CD8-positive, alpha-beta memory T cell (primary cell): Measurements from ENCODE around the gene DCLRE1B. TPM values are rescaled to one million over a fixed set of nuclear protein-coding genes. Genes with fewer than 3 reads are reported as not detected.

ENCODE experiments used
- CTCF ChIA-PET: fragments of 350-600 bp; sonication (Branson Sonifier 250); formaldehyde crosslinking; loops from one replicate; lab custom pipeline; 2021; ENCODE audit warnings: antibody characterized with exemption; lab: Charles Lee
- POLR2A ChIA-PET: fragments of 350-600 bp; sonication (Branson Sonifier 250); formaldehyde crosslinking; loops from one replicate; lab custom pipeline; 2021; ENCODE audit warnings: antibody characterized with exemption; lab: Charles Lee
- DNase-seq, 5 donors: peaks; one replicate each; pipeline versions ENCODE4 v3.0.0 to v3.0.0-alpha.2; 2020 to 2022; ENCODE audit warnings: mixed read lengths in 1 of 5
- H3K27ac ChIP-seq: one replicate; pipeline ENCODE4 v1.7.0; 2013; ENCODE audit warnings: low read depth, mild to moderate bottlenecking, low read length, moderate library complexity
- H3K27me3 ChIP-seq: 2 replicates; pipeline ENCODE4 v1.7.0; 2013; ENCODE audit warnings: low read length, mild to moderate bottlenecking; ENCODE audit not compliant: insufficient read depth, poor library complexity, severe bottlenecking
- H3K36me3 ChIP-seq: 2 replicates; pipeline ENCODE4 v1.7.0; 2013; ENCODE audit warnings: mild to moderate bottlenecking, low read length, moderate library complexity; ENCODE audit not compliant: insufficient read depth
- H3K4me1 ChIP-seq: 2 replicates; pipeline ENCODE4 v1.7.0; 2013; ENCODE audit warnings: mild to moderate bottlenecking, low read length, moderate library complexity; ENCODE audit not compliant: insufficient read depth
- H3K4me3 ChIP-seq: 2 replicates; pipeline ENCODE4 v1.7.0; 2013; ENCODE audit warnings: mild to moderate bottlenecking, low read length
- H3K9me3 ChIP-seq: 2 replicates; pipeline ENCODE4 v1.7.0; 2013; ENCODE audit warnings: mild to moderate bottlenecking, low read length
- H3K27ac Mint-ChIP-seq, 8 donors: one replicate each; pipeline ENCODE4 v1.8.0; 2020 to 2021; ENCODE audit warnings: mixed read lengths in 8 of 8, mild to moderate bottlenecking in 6 of 8, inconsistent platforms in 3 of 8, moderate library complexity in 3 of 8
- H3K27me3 Mint-ChIP-seq, 2 donors: one replicate each; pipeline ENCODE4 v1.8.0; 2020 to 2021; ENCODE audit warnings: mixed read lengths in 2 of 2, mild to moderate bottlenecking in 1 of 2, moderate library complexity in 1 of 2
- H3K36me3 Mint-ChIP-seq, 3 donors: one replicate each; pipeline ENCODE4 v1.8.0; 2020 to 2021; ENCODE audit warnings: mixed read lengths in 3 of 3, inconsistent platforms in 1 of 3, mild to moderate bottlenecking in 1 of 3
- H3K4me1 Mint-ChIP-seq, 3 donors: one replicate each; pipeline ENCODE4 v1.8.0; 2020 to 2021; ENCODE audit warnings: mixed read lengths in 3 of 3, inconsistent platforms in 1 of 3, mild to moderate bottlenecking in 1 of 3
- H3K4me3 Mint-ChIP-seq, 7 donors: one replicate each; pipeline ENCODE4 v1.8.0; 2020 to 2021; ENCODE audit warnings: mixed read lengths in 7 of 7, mild to moderate bottlenecking in 6 of 7, moderate library complexity in 4 of 7, inconsistent platforms in 2 of 7
- H3K9me3 Mint-ChIP-seq, 5 donors: one replicate each; pipeline ENCODE4 v1.8.0; 2020 to 2022; ENCODE audit warnings: mixed read lengths in 5 of 5, mild to moderate bottlenecking in 3 of 5, moderate library complexity in 2 of 5, inconsistent platforms in 1 of 5
- polyA plus RNA-seq: library from polyadenylated mRNA; unstranded; fragments of 300-500 nt; fragmentation: Illumina TruSeq; gene quantifications from one replicate; pipeline ENCODE4 v1.2.3, GENCODE V29; 2021
- total RNA-seq, 2 experiments: library from RNA; stranded (reverse); gene quantifications; one replicate each; pipeline ENCODE4 v1.2.3, GENCODE V29; 2021

The DCLRE1B gene
- total and polyA plus RNA-seq, 3 experiments from 2014 or later: 5.1 to 32.1 (median 31.2) TPM

- Histone ChIP-seq H3K4me3 (no peak overlapping the region), H3K27me3 (no peaks in the 10 kb centered on the region), H3K36me3 (no peaks in the 10 kb centered on the region), H3K4me1 (peaks cover 9% of the 10 kb centered on the region), H3K27ac (no peak overlapping the region), H3K9me3 (no peaks in the 10 kb centered on the region)
- no peaks in the 10 kb centered on the region for H3K9me3 Mint-ChIP-seq
- H3K27me3 Mint-ChIP-seq: peaks cover 4 to 6% of the 10 kb centered on the region in 2 donors
- no peak overlapping the region for H3K4me3 Mint-ChIP-seq
- DNase-seq: no peak
- POLR2A ChIA-PET: interaction anchor here (0.8 kb wide), 1 partner anchor 54 kb away, joined by 4 read pairs; no protein-coding TSS in a partner anchor
- peak overlapping the region in 2 of 8 donors; percentile 10 to 43 for H3K27ac Mint-ChIP-seq
- peaks cover 0 to 7% (median 0%) of the 10 kb centered on the region in 3 donors for H3K36me3 Mint-ChIP-seq
- CTCF ChIA-PET: no interaction called here
- peaks cover 14 to 18% (median 15%) of the 10 kb centered on the region in 3 donors for H3K4me1 Mint-ChIP-seq
Measured at GRCh38 chr1:113924473-113924872, 19.3 kb downstream of the DCLRE1B start.

- peaks cover 32% of the 10 kb centered on the region for H3K4me1 ChIP-seq
- peak overlapping the region; percentile 92 for H3K4me3 ChIP-seq
- no peaks in the 10 kb centered on the region for H3K27me3 ChIP-seq
- no peaks in the 10 kb centered on the region for H3K9me3 ChIP-seq
- Mint-ChIP-seq H3K4me3 (peak overlapping the region; percentile 94 to 100 (median 99)), H3K4me1 (peaks cover 44 to 51% (median 47%) of the 10 kb centered on the region in 3 donors), H3K27ac (peak overlapping the region; percentile 98 to 100 (median 100)), H3K27me3 (peaks cover 0 to 12% of the 10 kb centered on the region in 2 donors), H3K9me3 (no peaks in the 10 kb centered on the region), H3K36me3 (peaks cover 0 to 22% (median 2%) of the 10 kb centered on the region in 3 donors)
- H3K27ac ChIP-seq: peak overlapping the region; percentile 99
- DNase-seq: no peak
- ChIA-PET POLR2A (interaction anchor here (0.8 to 4.3 kb wide), 8 partner anchors 12 to 413 kb away, joined by 3 to 95 read pairs (median 18); partner anchors contain the start of genes AP4B1, DCLRE1B and RSBN1), CTCF (interaction anchor here (0.7 to 9.7 kb wide), 12 partner anchors 10 to 170 kb away, joined by 3 to 95 read pairs (median 8); partner anchors contain the start of genes AP4B1, DCLRE1B, PHTF1 and RSBN1)
- H3K36me3 ChIP-seq: no peaks in the 10 kb centered on the region
Measured at GRCh38 chr1:113928187-113928930, 23.2 kb downstream of the DCLRE1B start.

- Mint-ChIP-seq H3K4me1 (peaks cover 51 to 58% (median 55%) of the 10 kb centered on the region in 3 donors), H3K9me3 (no peaks in the 10 kb centered on the region), H3K27ac (peak within 1 kb of the TSS; percentile 98 to 100 (median 100)), H3K27me3 (peaks cover 0 to 12% of the 10 kb centered on the region in 2 donors), H3K4me3 (peak within 1 kb of the TSS; percentile 94 to 100 (median 99)), H3K36me3 (peaks cover 2 to 28% (median 3%) of the 10 kb centered on the region in 3 donors)
- H3K36me3 ChIP-seq: no peaks in the 10 kb centered on the region
- ChIA-PET CTCF (interaction anchor here (0.7 to 9.7 kb wide), 14 partner anchors 11 to 354 kb away, joined by 3 to 95 read pairs (median 6); partner anchors contain the start of genes AP4B1, DCLRE1B, PHTF1 and RSBN1), POLR2A (interaction anchor here (0.6 to 4.3 kb wide), 14 partner anchors 11 to 582 kb away, joined by 3 to 95 read pairs (median 6); partner anchors contain the start of genes AP4B1, DCLRE1B, RSBN1 and TRIM33)
- H3K27ac ChIP-seq: peak within 1 kb of the TSS; percentile 99
- H3K9me3 ChIP-seq: no peaks in the 10 kb centered on the region
- peaks cover 40% of the 10 kb centered on the region for H3K4me1 ChIP-seq
- H3K27me3 ChIP-seq: no peaks in the 10 kb centered on the region
- peak within 1 kb of the TSS; percentile 92 for H3K4me3 ChIP-seq
- peak; percentile 87 to 94 (median 90) for DNase-seq
Measured at GRCh38 chr1:113928941-113929749, 24.0 kb downstream of the DCLRE1B start, which contains the start of gene HIPK1. HIPK1 (plus strand) TSS chr1:113929324.

- Histone ChIP-seq H3K27me3 (no peaks in the 10 kb centered on the region), H3K9me3 (no peaks in the 10 kb centered on the region), H3K27ac (peak overlapping the region; percentile 99), H3K4me1 (peaks cover 48% of the 10 kb centered on the region), H3K4me3 (peak overlapping the region; percentile 89), H3K36me3 (no peaks in the 10 kb centered on the region)
- Mint-ChIP-seq H3K27ac (peak overlapping the region; percentile 97 to 99 (median 99)), H3K4me3 (peak overlapping the region; percentile 90 to 100 (median 95)), H3K36me3 (peaks cover 2 to 31% (median 3%) of the 10 kb centered on the region in 3 donors), H3K27me3 (peaks cover 0 to 12% of the 10 kb centered on the region in 2 donors), H3K9me3 (no peaks in the 10 kb centered on the region), H3K4me1 (peaks cover 55 to 66% (median 62%) of the 10 kb centered on the region in 3 donors)
- ChIA-PET POLR2A (interaction anchor here (0.6 to 4.3 kb wide), 19 partner anchors 11 to 581 kb away, joined by 3 to 95 read pairs (median 5); partner anchors contain the start of genes AP4B1, DCLRE1B, PHTF1 and RSBN1), CTCF (interaction anchor here (0.8 to 9.7 kb wide), 19 partner anchors 10 to 353 kb away, joined by 3 to 95 read pairs (median 5); partner anchors contain the start of genes AP4B1, DCLRE1B and RSBN1)
- DNase-seq: peak; percentile 64 to 90 (median 86)
Measured at GRCh38 chr1:113929750-113930498, 24.8 kb downstream of the DCLRE1B start.

GRCh38 chr1:113930499-113931161 is 25.5 kb downstream of the DCLRE1B start:
- no peaks in the 10 kb centered on the region for H3K27me3 ChIP-seq
- Mint-ChIP-seq H3K4me1 (peaks cover 61 to 73% (median 69%) of the 10 kb centered on the region in 3 donors), H3K9me3 (no peaks in the 10 kb centered on the region), H3K27me3 (peaks cover 0 to 12% of the 10 kb centered on the region in 2 donors), H3K4me3 (peak overlapping the region; percentile 90 to 100 (median 95)), H3K27ac (peak overlapping the region; percentile 97 to 99 (median 99)), H3K36me3 (peaks cover 2 to 37% (median 3%) of the 10 kb centered on the region in 3 donors)
- H3K9me3 ChIP-seq: no peaks in the 10 kb centered on the region
- DNase-seq: peak; percentile 61 to 91 (median 88)
- H3K27ac ChIP-seq: peak overlapping the region; percentile 99
- ChIA-PET CTCF (interaction anchor here (0.8 to 9.7 kb wide), 15 partner anchors 9 to 352 kb away, joined by 3 to 95 read pairs (median 5); partner anchors contain the start of genes AP4B1, DCLRE1B and RSBN1), POLR2A (interaction anchor here (0.6 to 4.3 kb wide), 14 partner anchors 10 to 173 kb away, joined by 3 to 95 read pairs (median 5); partner anchors contain the start of genes AP4B1, DCLRE1B, PHTF1 and RSBN1)
- peak overlapping the region; percentile 89 for H3K4me3 ChIP-seq
- no peaks in the 10 kb centered on the region for H3K36me3 ChIP-seq
- peaks cover 54% of the 10 kb centered on the region for H3K4me1 ChIP-seq

- H3K9me3 ChIP-seq: no peaks in the 10 kb centered on the region
- ChIA-PET CTCF (interaction anchor here (1.4 to 9.7 kb wide), 9 partner anchors 8 to 96 kb away, joined by 3 to 95 read pairs (median 18); partner anchors contain the start of genes AP4B1 and DCLRE1B), POLR2A (interaction anchor here (0.7 to 4.3 kb wide), 7 partner anchors 9 to 120 kb away, joined by 3 to 95 read pairs (median 27); partner anchors contain the start of genes AP4B1, DCLRE1B and RSBN1)
- H3K9me3 Mint-ChIP-seq: no peaks in the 10 kb centered on the region
- H3K4me1 ChIP-seq: peaks cover 62% of the 10 kb centered on the region
- peak in 2 of 5 donors; percentile 58 to 78 for DNase-seq
- peak overlapping the region; percentile 90 to 100 (median 95) for H3K4me3 Mint-ChIP-seq
- H3K27ac ChIP-seq: peak overlapping the region; percentile 99
- no peaks in the 10 kb centered on the region for H3K27me3 ChIP-seq
- H3K27me3 Mint-ChIP-seq: peaks cover 0 to 12% of the 10 kb centered on the region in 2 donors
- no peaks in the 10 kb centered on the region for H3K36me3 ChIP-seq
- peak overlapping the region; percentile 97 to 99 (median 99) for H3K27ac Mint-ChIP-seq
- H3K36me3 Mint-ChIP-seq: peaks cover 2 to 40% (median 3%) of the 10 kb centered on the region in 3 donors
- H3K4me3 ChIP-seq: peak overlapping the region; percentile 89
- H3K4me1 Mint-ChIP-seq: peaks cover 66 to 82% (median 77%) of the 10 kb centered on the region in 3 donors
Measured at GRCh38 chr1:113931451-113931851, 26.3 kb downstream of the DCLRE1B start.
